Activated naive CD8-positive, alpha-beta T cell treated with anti-CD3 and anti-CD28 coated beads for 36 hours (primary cell): ENCODE results near the gene GARNL3. TPM values are rescaled to one million over a fixed set of nuclear protein-coding genes. Genes with fewer than 3 reads are reported as not detected.

Experiments
- DNase-seq: peaks from one replicate; pipeline ENCODE4 v3.0.0; 2021
- H3K27ac Mint-ChIP-seq: one replicate; pipeline ENCODE4 v1.8.0; 2022; ENCODE audit warnings: mild to moderate bottlenecking, moderate library complexity, mixed read lengths
- H3K27me3 Mint-ChIP-seq: one replicate; pipeline ENCODE4 v1.8.0; 2022; ENCODE audit warnings: mild to moderate bottlenecking, mixed read lengths
- H3K36me3 Mint-ChIP-seq: one replicate; pipeline ENCODE4 v1.8.0; 2021; ENCODE audit warnings: mild to moderate bottlenecking, mixed read lengths
- H3K4me1 Mint-ChIP-seq: one replicate; pipeline ENCODE4 v1.8.0; 2021; ENCODE audit warnings: mixed read lengths
- H3K4me3 Mint-ChIP-seq: one replicate; pipeline ENCODE4 v1.8.0; 2022; ENCODE audit warnings: mild to moderate bottlenecking, moderate library complexity, mixed read lengths
- H3K9me3 Mint-ChIP-seq: one replicate; pipeline ENCODE4 v1.8.0; 2022; ENCODE audit warnings: mixed read lengths
- total RNA-seq, 2 experiments: library from RNA; stranded (reverse); gene quantifications; one replicate each; pipeline ENCODE4 v1.2.3, GENCODE V29; 2021

Gene GARNL3
- total RNA-seq, 2 experiments from 2014 or later, result 2.0 TPM

DNA sequence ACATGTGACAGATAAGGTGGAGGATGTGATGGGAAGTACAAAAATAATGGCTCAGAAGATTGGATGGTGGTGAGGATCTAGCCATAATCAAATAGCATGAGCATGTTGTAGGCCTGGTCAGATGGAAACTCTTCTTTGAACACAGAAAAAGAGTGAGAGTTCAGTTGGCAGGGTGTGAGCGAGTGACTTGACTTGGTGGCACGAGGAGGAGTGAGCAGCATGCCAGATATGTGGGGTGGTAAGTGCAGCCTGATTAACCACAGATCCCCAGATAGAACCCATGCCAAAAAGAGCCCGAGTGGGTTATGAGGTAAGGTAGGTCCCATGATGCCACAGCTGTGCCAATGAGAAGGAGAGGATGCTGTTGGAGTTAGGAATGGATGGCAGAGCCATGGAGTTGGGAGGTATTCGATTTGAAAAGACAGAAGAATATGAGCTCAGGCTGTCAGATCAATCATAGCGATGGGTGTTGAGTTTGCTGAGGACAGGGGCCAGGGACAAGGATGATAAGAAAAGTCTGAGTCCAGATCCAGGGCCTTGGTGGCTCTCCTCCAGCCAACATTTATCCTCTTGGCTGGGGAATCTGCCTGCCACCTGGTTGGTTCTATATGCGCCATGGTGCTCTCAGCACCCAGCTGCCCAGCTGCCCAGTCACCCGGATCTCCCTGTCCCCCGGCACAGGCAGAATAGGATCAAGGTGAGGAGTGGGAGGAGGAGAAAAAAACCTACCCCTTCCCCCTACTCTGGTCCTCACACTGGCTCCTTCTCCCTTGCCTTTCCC, 16.5 kb downstream of the GARNL3 start:
- Mint-ChIP-seq H3K27me3 (peaks cover 37% of the 10 kb centered on the region), H3K36me3 (peaks cover 2% of the 10 kb centered on the region), H3K4me1 (peaks cover 8% of the 10 kb centered on the region), H3K27ac (no peak overlapping the region), H3K4me3 (no peak overlapping the region), H3K9me3 (no peaks in the 10 kb centered on the region)
- no peak for DNase-seq

DNA sequence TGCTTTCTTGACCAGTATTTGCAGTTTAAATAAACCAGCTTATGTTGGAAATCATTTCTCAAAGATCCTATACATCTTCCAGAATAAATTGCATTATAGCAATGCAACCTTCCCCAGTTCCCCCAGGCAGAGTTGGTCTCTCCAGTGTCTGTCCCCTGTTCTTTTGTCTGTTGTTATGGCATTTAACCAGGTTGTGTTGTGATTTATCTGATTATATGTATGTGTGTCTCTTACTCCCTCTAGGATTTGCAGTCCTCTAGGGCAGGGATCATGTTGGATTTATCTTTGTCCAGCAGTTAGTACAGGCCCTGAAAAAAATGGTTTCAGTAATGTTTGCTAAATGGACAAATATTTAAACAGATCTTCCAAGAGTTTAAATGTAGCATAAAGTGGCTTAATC, 17.3 kb downstream of the GARNL3 start:
- peaks cover 2% of the 10 kb centered on the region for H3K36me3 Mint-ChIP-seq
- no peaks in the 10 kb centered on the region for H3K9me3 Mint-ChIP-seq
- peaks cover 8% of the 10 kb centered on the region for H3K4me1 Mint-ChIP-seq
- no peak overlapping the region for H3K27ac Mint-ChIP-seq
- H3K27me3 Mint-ChIP-seq, result peaks cover 39% of the 10 kb centered on the region
- no peak overlapping the region for H3K4me3 Mint-ChIP-seq
- no peak for DNase-seq

- Mint-ChIP-seq H3K9me3 (no peaks in the 10 kb centered on the region), H3K4me3 (no peak overlapping the region), H3K36me3 (peaks cover 2% of the 10 kb centered on the region), H3K27ac (no peak overlapping the region), H3K4me1 (peaks cover 6% of the 10 kb centered on the region), H3K27me3 (peaks cover 37% of the 10 kb centered on the region)
- no peak for DNase-seq
These were observed 18.0 kb downstream of the GARNL3 start for GRCh38 chr9:127282611-127283010.

DNA sequence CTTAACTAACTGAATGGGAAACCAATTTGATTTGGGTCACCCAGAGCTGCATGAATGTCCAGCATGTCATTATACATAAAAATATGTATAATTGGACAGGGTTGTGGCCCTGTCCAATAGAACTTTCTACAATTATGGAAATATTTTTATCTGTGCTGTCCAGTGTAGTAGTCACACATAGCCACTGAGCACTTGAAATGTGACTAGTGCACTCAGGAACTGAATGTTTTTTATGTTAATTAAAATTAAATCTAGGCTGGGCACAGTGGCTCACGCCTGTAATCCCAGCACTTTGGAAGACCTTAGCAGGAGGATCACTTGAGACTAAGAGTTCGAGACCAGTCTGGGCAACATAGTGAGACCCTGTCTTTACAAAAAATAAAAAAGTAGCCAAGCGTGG, 18.6 kb downstream of the GARNL3 start:
- H3K4me1 Mint-ChIP-seq, result peaks cover 6% of the 10 kb centered on the region
- H3K36me3 Mint-ChIP-seq, result peaks cover 2% of the 10 kb centered on the region
- H3K9me3 Mint-ChIP-seq, result no peaks in the 10 kb centered on the region
- no peak overlapping the region for H3K27ac Mint-ChIP-seq
- H3K4me3 Mint-ChIP-seq, result no peak overlapping the region
- DNase-seq, result no peak
- peaks cover 42% of the 10 kb centered on the region for H3K27me3 Mint-ChIP-seq

GRCh38 chr9:127283917-127284497, 19.4 kb downstream of the GARNL3 start:
- DNase-seq, result peak; percentile 6
- no peaks in the 10 kb centered on the region for H3K9me3 Mint-ChIP-seq
- H3K4me1 Mint-ChIP-seq, result no peaks in the 10 kb centered on the region
- H3K27me3 Mint-ChIP-seq, result peaks cover 44% of the 10 kb centered on the region
- H3K4me3 Mint-ChIP-seq, result no peak overlapping the region
- no peak overlapping the region for H3K27ac Mint-ChIP-seq
- no peaks in the 10 kb centered on the region for H3K36me3 Mint-ChIP-seq

GRCh38 chr9:127285965-127286364, 21.4 kb downstream of the GARNL3 start:
- Mint-ChIP-seq H3K27me3 (peaks cover 31% of the 10 kb centered on the region), H3K4me1 (no peaks in the 10 kb centered on the region), H3K36me3 (no peaks in the 10 kb centered on the region), H3K27ac (no peak overlapping the region), H3K4me3 (no peak overlapping the region), H3K9me3 (no peaks in the 10 kb centered on the region)
- DNase-seq, result no peak

GRCh38 chr9:127290561-127291065, 26.0 kb downstream of the GARNL3 start:
- H3K9me3 Mint-ChIP-seq, result no peaks in the 10 kb centered on the region
- H3K4me3 Mint-ChIP-seq, result no peak overlapping the region
- DNase-seq, result no peak
- H3K27me3 Mint-ChIP-seq, result peaks cover 30% of the 10 kb centered on the region
- no peaks in the 10 kb centered on the region for H3K36me3 Mint-ChIP-seq
- no peak overlapping the region for H3K27ac Mint-ChIP-seq
- no peaks in the 10 kb centered on the region for H3K4me1 Mint-ChIP-seq

DNA sequence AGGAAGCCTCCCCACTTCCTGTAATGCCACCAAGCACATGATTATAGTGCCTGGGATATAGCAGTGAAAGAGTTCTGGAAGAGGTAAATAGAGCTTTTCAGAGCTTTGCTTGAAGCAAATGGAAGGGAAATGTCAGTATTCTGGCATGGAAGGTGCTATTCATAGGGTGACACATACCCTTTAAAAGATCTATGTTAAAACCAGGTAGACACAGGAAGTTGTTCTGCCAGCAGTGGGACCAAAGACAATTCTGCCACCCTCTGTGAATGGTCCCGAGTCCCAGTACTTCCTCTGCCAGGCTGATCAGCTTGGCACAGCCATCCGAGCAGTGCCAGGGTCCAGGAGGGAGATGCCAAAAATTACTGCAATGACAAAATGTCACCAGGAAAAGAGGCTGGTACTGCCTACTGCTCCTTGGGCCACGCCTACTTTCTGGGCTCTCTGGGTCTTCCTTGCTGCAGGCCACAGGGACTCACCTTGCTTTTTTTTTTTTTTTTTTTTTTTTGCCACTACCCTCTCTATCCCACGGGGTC, 26.7 kb downstream of the GARNL3 start:
- H3K36me3 Mint-ChIP-seq, result no peaks in the 10 kb centered on the region
- no peak for DNase-seq
- no peaks in the 10 kb centered on the region for H3K4me1 Mint-ChIP-seq
- peaks cover 29% of the 10 kb centered on the region for H3K27me3 Mint-ChIP-seq
- no peaks in the 10 kb centered on the region for H3K9me3 Mint-ChIP-seq
- no peak overlapping the region for H3K27ac Mint-ChIP-seq
- H3K4me3 Mint-ChIP-seq, result no peak overlapping the region

DNA sequence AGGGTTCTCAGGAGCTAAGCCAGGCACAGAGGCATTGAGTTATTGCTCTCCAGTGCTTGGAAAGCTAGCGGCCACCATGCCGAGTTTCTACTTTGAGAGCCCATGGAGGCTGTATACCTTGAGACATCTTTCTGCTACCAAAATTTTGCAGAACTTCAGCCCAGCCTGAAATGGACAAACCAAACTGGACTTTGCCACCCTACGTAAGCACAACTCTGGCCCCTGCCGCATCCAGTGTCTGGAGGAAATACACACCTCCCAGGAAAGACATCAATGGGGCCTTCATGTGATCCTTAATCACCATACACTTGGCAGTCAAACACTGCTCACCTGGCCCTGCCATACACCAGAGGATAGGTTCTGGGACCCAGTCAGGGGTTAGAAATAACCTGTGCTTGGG, 27.8 kb downstream of the GARNL3 start:
- Mint-ChIP-seq H3K27ac (no peak overlapping the region), H3K27me3 (peaks cover 20% of the 10 kb centered on the region), H3K4me1 (no peaks in the 10 kb centered on the region), H3K9me3 (no peaks in the 10 kb centered on the region), H3K4me3 (no peak overlapping the region), H3K36me3 (no peaks in the 10 kb centered on the region)
- DNase-seq, result no peak

GRCh38 chr9:127293328-127293727, 28.8 kb downstream of the GARNL3 start:
- Mint-ChIP-seq H3K9me3 (no peaks in the 10 kb centered on the region), H3K4me1 (no peaks in the 10 kb centered on the region), H3K36me3 (no peaks in the 10 kb centered on the region), H3K27me3 (peaks cover 14% of the 10 kb centered on the region), H3K27ac (no peak overlapping the region), H3K4me3 (no peak overlapping the region)
- DNase-seq, result no peak

- no peak for DNase-seq
- Mint-ChIP-seq H3K27ac (no peak overlapping the region), H3K4me3 (no peak overlapping the region), H3K4me1 (no peaks in the 10 kb centered on the region), H3K36me3 (no peaks in the 10 kb centered on the region), H3K9me3 (no peaks in the 10 kb centered on the region), H3K27me3 (peaks cover 13% of the 10 kb centered on the region)
These were observed 29.2 kb downstream of the GARNL3 start for GRCh38 chr9:127293767-127294166.

DNA sequence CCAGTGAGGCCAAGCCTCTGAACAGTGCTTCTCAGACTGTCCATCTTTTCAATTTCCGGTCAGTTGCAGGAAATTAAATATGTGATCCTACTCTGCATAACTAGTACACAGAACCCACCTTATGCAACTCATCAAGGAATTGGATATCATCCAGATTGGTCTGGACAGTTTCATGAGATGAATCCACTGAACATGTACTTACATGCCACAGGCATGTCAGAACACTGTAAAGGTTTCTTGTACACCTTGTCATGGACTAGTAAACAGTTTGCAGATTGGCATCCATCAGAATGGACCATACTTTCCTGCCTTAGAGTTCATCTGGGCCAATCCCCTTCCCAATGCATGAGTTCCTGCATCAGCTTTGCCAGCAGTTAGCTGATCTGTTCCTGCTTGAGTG, 30.4 kb downstream of the GARNL3 start:
- Mint-ChIP-seq H3K4me3 (no peak overlapping the region), H3K36me3 (no peaks in the 10 kb centered on the region), H3K27ac (no peak overlapping the region), H3K9me3 (no peaks in the 10 kb centered on the region), H3K27me3 (peaks cover 9% of the 10 kb centered on the region), H3K4me1 (no peaks in the 10 kb centered on the region)
- no peak for DNase-seq

GRCh38 chr9:127300886-127301447, 36.4 kb downstream of the GARNL3 start:
- H3K4me1 Mint-ChIP-seq, result no peaks in the 10 kb centered on the region
- no peak for DNase-seq
- H3K27ac Mint-ChIP-seq, result no peak overlapping the region
- peaks cover 11% of the 10 kb centered on the region for H3K27me3 Mint-ChIP-seq
- H3K9me3 Mint-ChIP-seq, result no peaks in the 10 kb centered on the region
- no peak overlapping the region for H3K4me3 Mint-ChIP-seq
- no peaks in the 10 kb centered on the region for H3K36me3 Mint-ChIP-seq

DNA sequence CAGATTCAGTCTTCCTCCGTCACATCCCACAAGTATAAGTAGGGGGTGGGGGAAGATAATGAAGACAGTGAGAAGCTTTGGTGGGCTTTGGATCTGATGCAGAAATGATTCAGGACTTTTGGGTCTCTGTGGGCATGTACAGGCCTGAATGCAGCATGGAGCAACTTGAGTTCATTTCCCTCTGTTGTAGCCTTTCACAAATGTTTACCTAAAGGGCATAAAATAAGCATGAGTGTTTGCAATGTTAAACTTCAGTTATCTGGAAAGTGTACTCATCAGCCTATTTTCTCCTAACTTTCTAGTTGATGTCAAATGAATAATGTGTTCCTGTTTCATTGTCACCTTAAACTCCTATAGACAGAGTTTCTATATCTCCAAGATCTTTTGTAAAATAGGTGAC, 39.3 kb downstream of the GARNL3 start:
- no peak overlapping the region for H3K4me3 Mint-ChIP-seq
- no peaks in the 10 kb centered on the region for H3K9me3 Mint-ChIP-seq
- no peak overlapping the region for H3K27ac Mint-ChIP-seq
- DNase-seq, result no peak
- peaks cover 23% of the 10 kb centered on the region for H3K27me3 Mint-ChIP-seq
- H3K36me3 Mint-ChIP-seq, result no peaks in the 10 kb centered on the region
- no peaks in the 10 kb centered on the region for H3K4me1 Mint-ChIP-seq

DNA sequence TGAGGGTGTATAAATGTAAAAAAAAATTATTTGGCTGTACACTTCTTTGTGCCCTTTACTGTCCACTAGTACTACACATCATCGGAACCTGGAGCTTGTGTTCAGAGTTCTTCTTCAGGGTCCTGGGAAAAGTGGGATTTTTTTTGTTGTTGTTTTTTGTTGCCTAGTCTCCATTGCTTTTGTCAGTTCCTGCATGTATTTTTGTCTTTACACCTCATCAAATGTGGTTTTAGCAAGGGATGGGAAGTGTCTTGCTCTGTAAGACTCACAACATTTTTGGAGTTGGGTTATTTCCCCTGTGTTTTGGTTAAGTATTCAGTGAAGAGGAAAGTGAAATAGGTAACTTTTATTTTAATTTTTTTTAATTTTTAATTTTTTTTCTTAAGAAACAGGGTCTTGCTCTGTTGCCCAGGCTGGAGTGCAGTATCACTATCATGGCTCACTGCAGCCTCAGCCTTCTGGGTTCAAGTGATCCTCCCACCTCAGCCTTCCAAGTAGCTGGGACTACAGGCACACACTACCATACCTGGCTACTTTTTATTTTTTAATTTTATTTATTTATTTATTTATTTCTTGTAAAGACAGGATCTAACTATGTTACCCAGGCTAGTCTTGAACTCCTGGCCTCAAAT, 40.7 kb downstream of the GARNL3 start:
- DNase-seq, result no peak
- Mint-ChIP-seq H3K4me3 (no peak overlapping the region), H3K27ac (no peak overlapping the region), H3K27me3 (peaks cover 34% of the 10 kb centered on the region), H3K9me3 (no peaks in the 10 kb centered on the region), H3K4me1 (no peaks in the 10 kb centered on the region), H3K36me3 (no peaks in the 10 kb centered on the region)
